GM19023 (cell line): ENCODE data around the gene THTPA.

Experiments used
- ATAC-seq: cut with Tn5 transposase; IDR thresholded peaks from one replicate; pipeline ENCODE4 v1.9.1; 2021; ENCODE audit warnings: mild to moderate bottlenecking, moderate library complexity; ENCODE audit not compliant: unreplicated experiment

THTPA gene

GRCh38 chr14:23566112-23566777 lies 10.2 kb downstream of the THTPA start:
- no peak for ATAC-seq

- ATAC-seq, result peak; percentile 12
Measured at GRCh38 chr14:23566778-23567185, 10.7 kb downstream of the THTPA start.

DNA sequence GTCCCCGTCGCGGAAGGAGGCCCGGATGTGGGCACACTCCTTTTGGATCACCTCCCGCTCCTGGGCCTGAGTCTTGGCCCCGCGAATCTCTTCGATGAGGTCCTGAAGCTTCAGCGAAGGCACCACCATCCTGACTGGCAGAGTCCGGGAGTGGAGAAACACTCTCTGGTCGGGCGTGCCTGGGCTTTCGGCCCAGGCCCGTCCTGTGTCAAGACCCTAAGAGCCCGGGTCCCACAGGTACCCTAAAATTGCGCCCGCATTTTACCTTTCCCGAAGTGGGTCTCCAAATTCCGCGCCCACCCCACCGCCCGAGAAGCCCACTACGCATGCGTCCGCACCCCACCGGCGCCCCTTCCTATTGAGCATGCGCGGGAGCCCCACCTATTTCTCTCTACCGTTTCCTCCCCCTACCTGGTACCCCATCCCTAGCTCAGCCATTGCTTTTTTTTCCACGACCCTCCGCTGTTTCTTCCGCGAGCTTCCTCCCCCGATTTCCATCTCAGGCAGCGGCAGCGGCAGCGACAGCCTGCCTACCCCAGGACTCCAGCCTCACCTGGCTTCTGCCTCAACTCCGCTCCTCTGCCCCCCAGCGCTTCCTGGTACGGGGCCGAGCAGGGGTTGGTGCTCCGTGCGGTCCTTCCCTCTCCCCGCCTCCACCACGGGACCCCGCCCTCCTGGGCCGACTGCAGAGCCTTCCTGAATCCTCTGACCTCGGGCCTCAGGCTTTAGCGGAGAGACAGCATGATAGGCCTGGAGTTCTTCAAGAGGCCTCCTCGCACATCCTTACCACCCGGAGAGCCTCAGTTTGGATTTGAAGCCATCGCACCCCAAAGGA lies 11.3 kb downstream of the THTPA start, which contains the start of gene AP1G2:
Gene AP1G2, minus strand, starts transcription at position 606 of the 835 bp plus-strand sequence. Its CDS starts 477 bp downstream, at position 129.
- peak; percentile 93 for ATAC-seq

DNA sequence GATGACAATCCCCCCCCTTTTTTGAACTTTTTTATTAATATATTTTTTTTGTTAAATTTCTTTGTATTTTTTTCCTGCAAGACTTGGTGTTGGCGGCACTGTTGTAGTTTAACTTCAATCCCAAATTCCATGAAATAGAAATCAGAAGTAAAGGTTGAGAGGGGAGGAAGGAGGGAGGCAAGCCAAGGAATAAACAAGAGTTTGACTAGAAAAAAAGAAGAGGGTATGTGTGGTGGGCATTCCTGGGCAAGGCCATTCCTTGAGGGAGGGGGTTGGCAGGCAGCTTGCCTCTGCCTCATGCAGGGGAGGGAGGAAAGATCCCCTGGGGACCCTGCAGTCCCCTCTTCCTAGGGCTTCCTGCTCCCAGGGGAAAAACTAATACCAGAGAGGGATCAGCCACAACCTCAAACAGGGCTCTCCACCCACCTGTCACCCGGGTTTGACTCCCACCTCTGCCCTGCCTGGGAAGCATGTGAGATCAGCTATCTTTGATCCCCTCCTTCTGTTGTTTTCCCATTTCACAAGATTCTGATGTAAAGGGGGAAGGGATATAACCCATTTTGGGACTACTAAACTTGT lies 12.0 kb downstream of the THTPA start:
- no peak for ATAC-seq

- no peak for ATAC-seq
Measured at GRCh38 chr14:23568600-23569331, 12.7 kb downstream of the THTPA start.

- ATAC-seq, result no peak
Measured at GRCh38 chr14:23569443-23570151, 13.5 kb downstream of the THTPA start.

DNA sequence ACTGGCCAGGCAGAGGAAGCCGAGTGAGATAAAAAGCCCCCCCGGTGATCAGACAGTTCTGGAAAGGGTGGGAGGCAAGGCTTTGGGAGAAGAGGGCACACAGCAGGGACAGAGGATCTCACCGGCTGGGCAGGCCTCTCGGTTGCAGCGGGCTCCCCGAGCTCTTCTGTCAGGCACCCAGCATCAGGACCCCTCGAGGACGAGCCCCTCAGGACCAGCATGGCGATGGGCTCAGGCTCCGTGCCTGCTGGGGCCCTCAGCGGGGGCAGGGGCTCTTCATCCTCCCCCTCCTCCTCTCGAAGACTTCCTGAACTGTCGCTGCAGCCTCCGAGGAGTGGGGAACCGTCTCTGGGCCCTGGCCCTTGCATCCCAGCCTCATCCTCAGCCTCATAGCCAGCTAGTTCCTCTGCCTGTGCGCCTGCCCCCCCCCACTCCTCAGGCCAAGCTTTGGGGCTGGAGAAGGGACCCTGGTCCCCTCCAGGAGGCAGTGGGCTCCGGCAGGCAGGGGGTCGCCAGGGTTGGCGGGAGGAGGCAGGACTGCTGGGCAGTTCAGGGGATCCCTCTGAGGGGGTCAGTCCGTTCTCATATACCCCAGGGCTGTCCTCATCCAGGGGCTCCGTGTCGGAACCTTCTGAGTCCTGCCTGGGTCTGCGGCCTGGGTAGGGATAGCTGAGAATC lies 14.9 kb downstream of the THTPA start:
- ATAC-seq, result no peak

- ATAC-seq, result no peak
Measured at GRCh38 chr14:23571701-23572523, 15.8 kb downstream of the THTPA start.

DNA sequence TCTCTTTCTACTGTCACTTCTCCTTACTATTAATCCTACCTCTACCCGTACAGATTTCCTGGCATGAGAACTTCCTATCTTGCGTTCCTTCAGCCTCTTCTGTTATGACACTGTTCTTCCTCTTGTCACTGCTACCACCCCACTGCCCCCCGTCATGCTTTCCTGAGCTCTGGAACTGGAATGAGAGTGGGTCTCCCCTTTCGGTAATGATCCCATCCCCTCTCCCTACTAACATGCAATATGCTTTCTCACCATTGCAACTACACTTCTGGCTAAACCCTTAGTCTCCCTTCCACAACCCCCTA lies 16.4 kb downstream of the THTPA start:
- ATAC-seq, result no peak

DNA sequence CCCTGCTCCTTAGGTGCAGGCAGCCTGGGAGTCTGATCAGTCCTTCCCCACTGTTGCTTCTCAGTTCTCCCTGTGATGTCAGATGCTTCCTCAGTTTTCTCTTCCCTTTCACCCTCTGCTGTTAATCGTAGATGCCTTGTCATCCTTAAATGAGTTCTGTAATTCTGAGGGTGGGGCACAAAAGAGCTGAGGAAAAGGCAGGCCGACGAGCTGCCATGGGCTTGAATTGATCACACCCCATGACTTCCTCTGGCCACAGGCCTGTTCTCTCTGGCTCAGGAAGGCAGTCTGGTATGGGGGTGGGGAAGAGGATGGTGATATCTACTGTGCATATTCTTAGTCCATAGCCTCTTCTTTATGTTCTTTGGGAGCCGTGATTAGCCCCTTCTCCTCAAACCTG lies 16.8 kb downstream of the THTPA start:
- ATAC-seq, result no peak

DNA sequence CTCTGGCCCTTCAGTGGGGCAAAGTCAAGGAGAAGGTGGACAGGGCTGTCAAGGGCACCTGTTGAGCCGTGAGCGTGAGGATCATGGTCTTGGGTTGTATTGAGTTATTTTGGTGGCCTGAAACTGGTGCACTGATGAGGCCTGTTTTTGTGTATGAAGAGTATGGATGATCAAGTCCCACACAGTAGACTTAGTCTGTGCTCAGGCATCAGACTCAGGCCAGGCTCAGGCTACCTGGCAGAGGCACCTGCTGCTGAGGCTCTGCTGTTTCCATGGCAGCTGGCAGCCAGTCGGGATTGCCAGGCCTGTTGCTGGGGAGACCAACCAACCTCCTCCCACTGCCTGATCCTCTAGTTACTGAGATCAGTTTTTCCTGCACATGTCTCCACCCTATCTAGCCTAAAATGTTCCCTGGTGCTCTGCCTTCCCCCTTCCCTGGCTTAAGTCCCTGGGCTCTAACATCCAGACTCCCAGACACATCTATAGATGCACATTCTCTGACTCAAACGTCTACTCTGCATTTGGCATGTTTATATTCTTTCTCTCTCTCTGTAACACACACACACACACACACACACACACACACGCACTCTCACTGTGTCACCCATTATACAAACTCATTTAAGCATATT lies 17.4 kb downstream of the THTPA start:
- no peak for ATAC-seq

DNA sequence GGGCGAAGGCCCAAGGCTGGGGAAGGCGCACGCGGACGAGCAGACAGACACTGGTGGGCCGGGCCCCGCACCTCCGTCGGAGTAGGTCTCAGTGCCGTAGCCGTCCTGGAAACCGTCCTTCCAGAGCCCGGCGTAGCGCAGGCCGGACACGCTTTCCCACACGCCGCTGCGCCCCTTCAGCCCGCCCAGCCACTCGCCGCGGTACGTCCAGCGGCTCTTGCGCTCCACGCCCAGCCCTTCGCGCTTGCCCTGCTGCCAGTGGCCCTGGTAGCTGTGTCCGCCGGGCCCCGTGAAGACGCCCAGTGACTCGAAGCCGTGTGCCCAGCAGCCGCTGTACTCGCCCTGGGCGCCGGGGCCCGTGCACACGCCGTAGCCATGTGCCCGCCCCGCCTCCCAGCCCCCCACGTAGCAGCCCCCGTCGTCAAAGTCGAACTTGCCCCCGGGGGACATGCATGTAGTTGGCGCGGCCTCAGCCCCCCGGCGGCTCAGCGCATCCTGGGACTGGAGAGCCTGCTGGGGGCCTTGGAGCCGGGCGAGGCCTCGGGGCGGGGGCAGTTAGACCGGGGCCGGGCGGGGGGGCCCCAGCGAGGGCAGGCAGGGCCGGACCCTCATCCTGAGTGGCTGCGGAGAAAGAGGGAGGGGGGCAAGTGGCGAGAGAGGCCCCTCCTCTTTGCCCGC lies 21.1 kb downstream of the THTPA start:
- no peak for ATAC-seq

DNA sequence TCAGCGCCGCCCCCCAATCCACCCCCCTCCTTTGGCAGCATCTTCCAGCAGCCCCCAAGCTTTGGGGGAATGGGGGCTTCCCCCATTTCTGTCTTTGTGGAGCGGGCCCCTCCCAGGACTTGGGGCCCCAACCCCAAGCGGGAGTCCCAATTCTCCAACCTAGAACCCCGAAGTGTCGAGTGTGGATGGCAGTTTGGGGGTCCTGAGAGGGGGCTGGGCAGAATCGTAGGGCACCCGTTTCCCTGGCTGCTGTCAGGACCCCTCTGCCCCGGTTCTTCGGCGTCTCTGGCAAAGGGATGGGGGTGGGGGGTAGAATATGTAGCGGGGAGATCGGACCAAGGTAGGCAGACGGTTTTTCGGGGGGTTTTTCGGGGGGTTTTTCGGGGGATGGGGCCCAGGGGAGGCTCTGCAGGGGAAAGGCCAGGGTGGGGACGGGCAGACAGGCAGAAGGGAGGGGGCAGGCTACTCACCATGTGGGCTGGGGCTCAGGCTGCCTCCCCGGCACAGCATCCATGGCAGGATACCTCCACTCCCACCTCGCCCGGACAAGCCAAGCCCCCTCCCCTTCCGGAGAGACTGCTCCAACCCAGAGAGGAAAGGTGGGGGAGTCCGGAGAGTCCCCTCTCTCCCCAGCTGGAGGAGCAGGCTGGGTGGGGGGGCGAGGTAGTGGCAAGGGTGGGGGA lies 21.8 kb downstream of the THTPA start:
- no peak for ATAC-seq

DNA sequence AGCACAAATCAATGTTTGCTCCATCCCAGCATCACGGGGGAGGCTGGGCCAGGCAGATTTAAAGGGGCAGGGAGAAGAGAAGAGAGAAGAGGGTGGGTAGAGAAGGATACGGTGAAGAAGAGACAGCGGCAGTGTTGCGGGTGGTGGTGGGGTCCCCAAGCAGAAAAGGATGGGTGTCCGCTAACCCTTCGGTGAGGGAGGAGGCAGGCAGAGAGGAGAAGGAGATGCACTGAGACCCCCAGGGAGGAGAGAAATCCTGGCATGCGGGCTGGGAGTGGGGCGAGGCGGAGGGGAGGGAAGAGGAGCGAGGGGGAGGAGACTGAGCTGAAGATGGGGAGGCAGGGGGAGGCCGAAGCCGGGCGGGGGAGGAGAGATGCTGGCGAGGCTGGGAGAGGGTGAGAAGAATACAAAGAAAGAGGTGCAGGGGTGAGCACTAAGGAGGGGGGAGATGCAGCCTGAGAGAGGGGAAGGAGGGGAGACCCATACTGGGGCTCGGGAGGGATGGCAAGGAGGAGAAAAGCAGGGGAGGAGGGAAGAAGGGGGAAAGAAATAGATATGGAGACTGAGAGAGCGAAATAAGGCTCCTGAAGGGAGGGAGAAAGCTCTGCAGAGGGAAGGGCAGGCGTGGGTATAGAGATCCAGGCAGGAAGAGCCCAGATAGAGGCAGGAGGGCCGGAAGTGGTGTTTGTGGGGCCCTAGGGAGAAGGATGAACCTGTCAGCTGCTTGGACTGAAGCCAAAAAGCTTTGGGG lies 22.7 kb downstream of the THTPA start, which contains the start of gene JPH4:
Gene JPH4, minus strand, starts transcription at position 231 of the 751 bp plus-strand sequence. CDS start 1,337 bp downstream, outside the sequence.
- no peak for ATAC-seq

DNA sequence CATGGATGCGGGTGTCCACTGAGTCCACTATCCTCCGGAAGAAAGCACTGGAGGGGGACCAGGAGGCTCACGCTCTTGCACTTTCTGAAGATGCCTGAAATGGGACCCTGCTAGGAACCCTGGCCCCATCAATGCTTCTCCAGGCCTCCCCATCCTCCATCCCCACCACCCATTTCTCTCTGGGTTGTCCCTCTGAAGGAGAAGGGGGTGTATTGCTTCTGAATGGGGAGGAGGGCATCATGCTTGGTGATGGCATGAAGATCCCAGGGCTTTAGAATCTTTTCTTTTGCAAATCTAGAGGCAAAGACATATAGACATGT lies 23.2 kb downstream of the THTPA start:
- no peak for ATAC-seq

- no peak for ATAC-seq
Measured at GRCh38 chr14:23579739-23580138, 23.7 kb downstream of the THTPA start.
